ENCODE results near the gene SORBS1.
A peak's percentile ranks its signal among the peaks of the same experiment; 100 is the strongest.

The SORBS1 gene

DNA sequence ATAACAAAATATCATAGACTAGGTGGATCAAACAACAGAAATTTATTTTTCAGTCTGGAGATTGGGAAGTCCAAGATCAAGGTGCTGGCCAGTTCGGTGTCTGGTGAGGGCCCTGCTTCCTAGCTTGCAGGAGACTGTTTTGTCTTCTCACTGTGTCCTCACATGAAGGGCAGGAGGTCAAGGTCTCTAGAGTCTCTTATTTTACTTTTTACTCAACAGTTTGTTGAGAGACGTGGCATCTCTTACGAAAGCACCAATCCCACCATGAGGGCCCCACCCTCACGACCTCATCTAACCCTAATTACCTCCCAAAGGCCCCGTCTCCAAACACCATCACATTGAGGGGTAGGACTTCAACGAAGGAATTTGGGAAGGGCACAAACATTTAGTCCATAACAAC, 41.2 kb upstream of the SORBS1 start:
- Histone ChIP-seq H3K4me3 (ENCODE audit: severe bottlenecking) (no peak overlapping the region), H3K36me3 (ENCODE audit: low read depth) (0 out of 2 replicates have a peak, but pooled peaks cover 5% of the 10 kb centered on the region), H3K27me3 (ENCODE audit: insufficient read depth, poor library complexity, severe bottlenecking) (no peaks in the 10 kb centered on the region), H3K4me1 (ENCODE audit: insufficient read depth, poor library complexity, severe bottlenecking) (no peaks in the 10 kb centered on the region), H3K9me3 (ENCODE audit: severe bottlenecking) (no peaks in the 10 kb centered on the region), H3K27ac (ENCODE audit: poor library complexity, severe bottlenecking) (no peak overlapping the region)
- TF ChIP-seq, protein P1, sequence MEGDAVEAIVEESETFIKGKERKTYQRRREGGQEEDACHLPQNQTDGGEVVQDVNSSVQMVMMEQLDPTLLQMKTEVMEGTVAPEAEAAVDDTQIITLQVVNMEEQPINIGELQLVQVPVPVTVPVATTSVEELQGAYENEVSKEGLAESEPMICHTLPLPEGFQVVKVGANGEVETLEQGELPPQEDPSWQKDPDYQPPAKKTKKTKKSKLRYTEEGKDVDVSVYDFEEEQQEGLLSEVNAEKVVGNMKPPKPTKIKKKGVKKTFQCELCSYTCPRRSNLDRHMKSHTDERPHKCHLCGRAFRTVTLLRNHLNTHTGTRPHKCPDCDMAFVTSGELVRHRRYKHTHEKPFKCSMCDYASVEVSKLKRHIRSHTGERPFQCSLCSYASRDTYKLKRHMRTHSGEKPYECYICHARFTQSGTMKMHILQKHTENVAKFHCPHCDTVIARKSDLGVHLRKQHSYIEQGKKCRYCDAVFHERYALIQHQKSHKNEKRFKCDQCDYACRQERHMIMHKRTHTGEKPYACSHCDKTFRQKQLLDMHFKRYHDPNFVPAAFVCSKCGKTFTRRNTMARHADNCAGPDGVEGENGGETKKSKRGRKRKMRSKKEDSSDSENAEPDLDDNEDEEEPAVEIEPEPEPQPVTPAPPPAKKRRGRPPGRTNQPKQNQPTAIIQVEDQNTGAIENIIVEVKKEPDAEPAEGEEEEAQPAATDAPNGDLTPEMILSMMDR (IDR thresholded peaks at IDR 0.05; ENCODE audit: poor library complexity, severe bottlenecking) = no peak
- DNase-seq (ENCODE audit: low spot score) = no peak
- no peak for ATAC-seq (ENCODE audit: low read depth)

DNA sequence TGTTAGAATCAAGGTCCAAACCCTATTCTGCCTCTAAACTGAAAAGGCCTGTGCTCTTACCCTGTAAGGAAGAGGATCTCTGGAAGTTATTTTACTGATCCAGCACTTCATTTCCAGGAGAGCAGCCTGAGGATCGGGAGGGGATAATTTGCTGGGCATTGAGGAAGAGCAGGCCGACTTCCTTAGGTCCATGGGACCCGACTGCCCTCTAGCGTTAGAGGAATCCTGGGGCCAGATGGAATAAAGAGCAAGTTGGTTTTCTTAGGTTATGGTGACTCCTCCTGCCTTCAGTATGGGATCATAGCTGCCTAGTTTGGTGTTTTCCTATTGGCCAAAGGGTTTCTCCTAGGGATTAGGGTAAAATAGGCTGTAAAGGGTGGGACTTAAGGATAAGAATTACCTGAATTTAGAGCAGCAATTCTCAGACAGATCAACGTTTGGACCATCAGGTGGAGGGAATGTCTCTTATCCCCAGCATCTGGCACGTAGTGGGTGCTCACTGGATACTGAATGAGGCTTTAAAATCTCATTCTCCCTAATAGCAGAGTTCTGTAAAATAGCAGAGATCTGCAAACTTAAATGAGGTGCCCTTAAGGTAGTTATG, 40.0 kb upstream of the SORBS1 start:
- H3K36me3 ChIP-seq (ENCODE audit: low read depth) = 0 out of 2 replicates have a peak, but pooled peaks cover under 1% of the 10 kb centered on the region
- TF ChIP-seq, protein P1 (IDR thresholded peaks at IDR 0.05; ENCODE audit: poor library complexity, severe bottlenecking) = peak; percentile 93
- no peaks in the 10 kb centered on the region for H3K9me3 ChIP-seq (ENCODE audit: severe bottlenecking)
- H3K27ac ChIP-seq (ENCODE audit: poor library complexity, severe bottlenecking) = no peak overlapping the region
- H3K27me3 ChIP-seq (ENCODE audit: insufficient read depth, poor library complexity, severe bottlenecking) = no peaks in the 10 kb centered on the region
- no peaks in the 10 kb centered on the region for H3K4me1 ChIP-seq (ENCODE audit: insufficient read depth, poor library complexity, severe bottlenecking)
- no peak for DNase-seq (ENCODE audit: low spot score)
- peak; percentile 91 for ATAC-seq (ENCODE audit: low read depth)
- H3K4me3 ChIP-seq (ENCODE audit: severe bottlenecking) = no peak overlapping the region

- no peak for DNase-seq (ENCODE audit: low spot score)
- Histone ChIP-seq H3K27me3 (ENCODE audit: insufficient read depth, poor library complexity, severe bottlenecking) (no peaks in the 10 kb centered on the region), H3K4me3 (ENCODE audit: severe bottlenecking) (no peak overlapping the region), H3K27ac (ENCODE audit: poor library complexity, severe bottlenecking) (no peak overlapping the region), H3K4me1 (ENCODE audit: insufficient read depth, poor library complexity, severe bottlenecking) (no peaks in the 10 kb centered on the region), H3K36me3 (ENCODE audit: low read depth) (no peaks in the 10 kb centered on the region), H3K9me3 (ENCODE audit: severe bottlenecking) (no peaks in the 10 kb centered on the region)
- TF ChIP-seq, protein P1 (IDR thresholded peaks at IDR 0.05; ENCODE audit: poor library complexity, severe bottlenecking) = no peak
- no peak for ATAC-seq (ENCODE audit: low read depth)
These were observed 39.0 kb upstream of the SORBS1 start for GRCh38 chr10:95600158-95600557.

DNA sequence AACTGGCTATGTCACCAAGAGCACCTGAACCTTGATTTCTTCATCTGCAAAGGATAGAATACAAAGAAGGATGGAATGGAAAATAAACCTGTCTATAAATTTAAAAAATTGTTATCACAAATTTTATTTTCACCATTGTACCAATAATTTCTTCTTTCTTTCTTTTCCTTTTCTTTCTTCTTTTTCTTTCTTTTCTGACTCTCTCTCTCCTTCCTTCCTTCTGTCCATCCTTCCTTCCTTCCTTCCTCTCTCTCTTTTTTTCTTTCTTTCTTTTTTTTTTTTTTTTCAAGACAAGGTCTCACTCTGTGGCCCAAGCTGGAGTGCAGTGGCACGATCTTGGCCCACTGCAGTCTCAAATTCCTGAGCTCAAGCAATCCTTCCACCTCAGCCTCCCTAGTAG, 36.6 kb upstream of the SORBS1 start:
- DNase-seq (ENCODE audit: low spot score) (no peak), ATAC-seq (ENCODE audit: low read depth) (no peak)
- H3K27me3 ChIP-seq (ENCODE audit: insufficient read depth, poor library complexity, severe bottlenecking) = no peaks in the 10 kb centered on the region
- no peaks in the 10 kb centered on the region for H3K4me1 ChIP-seq (ENCODE audit: insufficient read depth, poor library complexity, severe bottlenecking)
- no peaks in the 10 kb centered on the region for H3K9me3 ChIP-seq (ENCODE audit: severe bottlenecking)
- H3K27ac ChIP-seq (ENCODE audit: poor library complexity, severe bottlenecking) = no peak overlapping the region
- H3K4me3 ChIP-seq (ENCODE audit: severe bottlenecking) = no peak overlapping the region
- H3K36me3 ChIP-seq (ENCODE audit: low read depth) = no peaks in the 10 kb centered on the region
- TF ChIP-seq, protein P1 (IDR thresholded peaks at IDR 0.05; ENCODE audit: poor library complexity, severe bottlenecking) = no peak

- ATAC-seq (ENCODE audit: low read depth) = no peak
- TF ChIP-seq, protein P1 (IDR thresholded peaks at IDR 0.05; ENCODE audit: poor library complexity, severe bottlenecking) = no peak
- no peaks in the 10 kb centered on the region for H3K4me1 ChIP-seq (ENCODE audit: insufficient read depth, poor library complexity, severe bottlenecking)
- H3K27ac ChIP-seq (ENCODE audit: poor library complexity, severe bottlenecking) = no peak overlapping the region
- H3K4me3 ChIP-seq (ENCODE audit: severe bottlenecking) = no peak overlapping the region
- DNase-seq (ENCODE audit: low spot score) = no peak
- H3K9me3 ChIP-seq (ENCODE audit: severe bottlenecking) = no peaks in the 10 kb centered on the region
- no peaks in the 10 kb centered on the region for H3K36me3 ChIP-seq (ENCODE audit: low read depth)
- no peaks in the 10 kb centered on the region for H3K27me3 ChIP-seq (ENCODE audit: insufficient read depth, poor library complexity, severe bottlenecking)
These were observed 26.9 kb upstream of the SORBS1 start for GRCh38 chr10:95588025-95588424.

Data from RWPE2 (cell line).